Effector CD8-positive, alpha-beta T cell (primary cell): Measurements from ENCODE around the gene YWHAG.
"Not testable (repeated sequence)": the region's sequence is repeated elsewhere in the genome, so short reads cannot be mapped to it uniquely, and the experiment has no call there.

Experiments
- DNase-seq: peaks from one replicate; lab custom pipeline; 2025; lab: John Stamatoyannopoulos, UW

The YWHAG gene

DNA sequence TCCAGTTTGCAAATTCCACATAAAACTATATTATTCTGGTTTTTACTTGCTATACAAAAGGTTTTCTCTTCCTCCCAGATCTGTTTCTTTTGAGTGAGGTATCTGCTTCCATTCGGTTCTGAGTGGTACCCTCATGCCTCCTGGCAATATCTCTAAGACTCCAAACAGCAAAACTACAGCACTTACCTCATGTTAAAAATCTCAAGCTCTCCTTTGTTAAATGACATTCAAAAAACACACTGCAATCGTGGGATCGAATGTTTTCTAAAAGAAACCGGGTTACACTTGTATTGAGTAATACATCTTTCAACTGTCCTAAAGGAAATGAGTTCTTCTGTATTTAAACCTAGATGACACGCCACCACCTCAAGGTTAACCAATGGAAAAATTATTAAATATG, 11.1 kb downstream of the YWHAG start:
- no peak for DNase-seq

DNA sequence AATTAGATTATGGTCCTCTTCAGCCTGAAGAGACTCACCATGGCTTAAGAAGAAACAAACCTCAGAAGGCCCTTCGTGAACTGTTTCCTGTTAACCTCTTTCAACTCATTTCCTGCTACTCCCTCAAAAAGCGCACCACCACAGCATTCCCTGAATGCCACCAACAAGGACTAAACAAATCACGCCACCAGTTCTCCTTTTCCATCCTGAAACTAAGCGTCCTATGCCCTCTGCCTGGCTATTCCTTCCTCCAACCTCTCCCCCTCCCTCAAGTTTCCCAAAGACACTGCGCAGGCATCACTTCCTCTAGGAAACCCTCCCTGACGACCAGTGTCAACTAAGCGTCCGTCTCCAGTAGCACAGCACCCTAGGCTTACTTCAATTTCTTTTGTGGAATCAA, 12.0 kb downstream of the YWHAG start:
- DNase-seq, result no peak

- DNase-seq, result no peak
These were observed 12.7 kb downstream of the YWHAG start for GRCh38 chr7:76346097-76346496.

DNA sequence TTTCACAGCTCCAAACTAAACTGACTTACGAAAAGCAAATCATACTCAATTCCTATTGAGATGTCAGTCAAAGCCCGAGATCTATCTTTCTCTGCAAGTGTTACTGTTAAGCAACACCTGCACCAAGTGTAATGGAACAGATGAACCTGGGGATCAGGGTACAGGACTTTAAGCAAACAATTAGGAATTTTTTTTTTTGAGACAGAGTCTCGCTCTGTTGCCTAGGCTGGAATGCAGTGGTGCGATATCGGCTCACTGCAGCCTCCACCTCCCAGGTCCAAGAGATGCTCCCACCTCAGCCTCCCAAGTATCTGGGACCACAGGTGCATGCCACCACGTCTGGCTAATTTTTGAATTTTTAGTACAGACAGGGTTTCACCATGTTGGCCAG, 14.9 kb downstream of the YWHAG start:
- DNase-seq, result no peak

GRCh38 chr7:76343294-76343930, 15.4 kb downstream of the YWHAG start:
- no peak for DNase-seq

GRCh38 chr7:76342222-76342621, 16.6 kb downstream of the YWHAG start:
- no peak for DNase-seq

DNA sequence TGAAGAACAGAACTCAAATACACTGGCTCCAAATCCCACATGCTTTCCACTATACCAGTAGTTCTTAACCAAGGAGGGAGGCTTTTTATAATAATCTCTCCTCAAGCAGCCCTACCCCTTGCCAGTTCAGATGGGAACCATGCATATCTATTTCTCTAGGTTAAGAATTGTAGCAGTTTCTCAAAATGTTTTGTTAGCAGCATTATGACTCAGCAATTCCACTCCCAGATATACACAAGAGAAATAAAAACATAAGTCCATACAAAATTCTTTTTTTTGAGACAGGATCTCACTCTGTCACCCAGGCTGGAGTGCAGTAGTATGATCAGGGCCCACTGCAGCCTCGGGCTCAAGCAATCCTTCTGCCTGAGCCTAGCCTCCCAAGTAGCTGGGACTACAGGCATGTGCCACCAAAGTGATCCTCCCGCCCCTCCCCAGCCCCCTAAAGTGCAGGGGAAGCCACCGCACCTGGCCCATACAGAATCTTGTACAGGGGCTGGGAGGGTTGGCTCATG, 18.1 kb downstream of the YWHAG start:
- no peak for DNase-seq

DNA sequence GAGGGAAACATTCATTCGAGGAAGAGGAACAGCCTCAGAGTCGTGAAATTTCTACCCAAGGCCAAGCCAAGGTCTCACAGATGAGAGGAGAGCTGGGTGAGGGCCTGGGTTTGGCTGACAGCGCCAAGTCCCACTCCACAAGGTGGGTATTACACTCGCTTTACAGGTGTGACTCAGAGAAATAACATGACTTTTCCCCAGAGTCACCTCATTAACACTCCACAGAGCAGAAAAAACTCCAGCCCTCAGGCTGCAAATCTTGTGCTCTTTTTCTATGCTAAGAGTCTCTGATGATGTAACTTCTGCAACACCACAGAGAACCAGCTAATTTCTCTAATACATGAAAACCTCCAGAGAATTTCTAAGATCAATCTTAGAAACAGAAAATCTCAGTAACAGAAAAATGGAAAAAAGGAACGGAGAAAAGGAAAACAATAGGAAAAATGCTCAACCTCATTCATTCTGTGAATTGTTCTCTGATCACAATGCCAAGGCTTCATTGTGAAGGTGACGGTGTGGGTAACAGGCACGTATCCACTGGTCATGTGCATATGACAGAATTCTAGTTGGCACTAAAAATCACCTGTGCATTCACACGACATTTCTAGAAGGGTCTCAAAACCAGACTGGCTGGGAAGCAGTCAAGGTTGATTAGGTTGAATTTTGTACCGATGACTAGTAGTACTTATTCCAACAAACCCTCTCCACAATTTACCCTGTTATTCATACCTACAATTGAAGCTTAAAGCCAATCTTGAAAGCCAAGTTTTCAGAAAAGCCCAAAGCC, 20.3 kb downstream of the YWHAG start:
- no peak for DNase-seq

GRCh38 chr7:76337147-76337546, 21.6 kb downstream of the YWHAG start:
- DNase-seq, result no peak

GRCh38 chr7:76336094-76336493, 22.7 kb downstream of the YWHAG start:
- no peak for DNase-seq

DNA sequence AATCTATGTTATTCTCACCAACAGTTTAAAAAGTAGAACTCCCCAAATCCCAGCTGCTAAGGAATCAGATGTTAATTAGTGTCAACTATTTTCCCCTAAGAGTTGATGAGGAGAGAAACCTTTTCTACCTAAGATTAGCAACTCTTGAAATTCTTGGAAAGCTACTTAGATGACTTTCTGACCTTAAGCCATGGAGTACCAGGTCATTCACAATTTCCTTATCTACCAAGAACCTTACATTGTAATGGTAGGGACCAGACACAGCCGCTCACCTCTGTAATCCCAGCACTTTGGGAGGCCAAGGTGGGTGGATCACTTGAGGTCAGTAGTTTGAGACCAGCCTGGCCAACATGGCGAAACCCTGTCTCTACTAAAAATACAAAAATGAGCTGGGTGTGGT, 23.4 kb downstream of the YWHAG start:
- DNase-seq, result not testable (repeated sequence)

DNA sequence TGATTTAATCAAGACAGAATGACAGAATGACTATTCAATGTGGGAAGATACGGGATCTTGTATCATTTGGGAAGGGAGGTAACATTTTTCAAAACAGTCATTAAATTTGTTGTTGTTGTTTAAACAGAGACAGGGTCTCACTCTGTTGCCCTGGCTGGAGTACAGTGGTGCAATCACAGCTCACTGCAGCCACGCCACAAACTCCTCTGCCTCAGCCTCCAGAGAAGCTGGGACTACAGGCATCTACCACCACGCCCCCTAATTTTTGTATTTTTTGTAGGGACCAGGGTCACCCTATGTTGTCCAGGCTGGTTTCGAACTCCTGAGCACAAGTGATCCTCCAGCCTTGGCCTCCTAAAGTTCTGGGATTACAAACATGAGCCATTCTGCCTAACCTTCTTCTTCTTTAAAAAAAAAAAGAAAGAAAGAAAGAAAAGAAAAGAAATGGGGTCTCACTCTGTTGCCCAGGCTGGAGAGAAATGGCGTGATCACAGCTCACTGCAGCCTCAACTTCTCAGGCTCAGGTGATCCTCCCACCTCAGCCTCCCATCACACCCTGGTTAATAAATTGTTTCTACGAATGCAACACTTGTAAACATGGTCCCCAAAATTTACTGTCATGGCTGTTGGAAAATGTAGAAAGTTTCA, 24.3 kb downstream of the YWHAG start:
- no peak for DNase-seq

DNA sequence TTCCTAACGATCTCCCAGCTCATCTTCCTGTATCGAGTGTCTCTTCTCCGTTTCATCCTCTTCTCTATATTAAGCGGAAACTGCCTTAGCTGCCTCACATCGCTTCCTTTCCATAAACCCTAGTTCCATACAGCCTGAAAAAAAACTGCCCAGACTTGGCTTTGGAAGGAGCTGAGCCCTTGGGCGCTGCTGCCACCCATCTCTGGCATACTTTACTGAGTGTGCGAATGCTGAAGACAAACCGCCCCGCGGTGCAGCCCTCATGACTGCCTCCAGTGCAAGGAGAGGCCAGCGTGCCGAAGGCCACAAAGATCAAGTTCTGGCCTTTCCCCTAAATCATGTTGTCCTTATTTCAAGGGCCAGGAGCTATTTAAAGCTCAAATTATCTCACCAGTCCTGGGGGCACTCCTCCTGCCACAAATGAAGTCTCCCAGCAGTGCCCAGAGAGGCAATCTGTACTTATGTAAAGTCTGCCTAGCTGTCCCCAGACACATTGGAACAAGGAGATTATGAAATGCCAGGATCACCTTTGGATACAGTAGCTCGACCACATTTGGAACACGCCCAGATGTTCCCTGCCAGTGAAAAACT, 25.2 kb downstream of the YWHAG start:
- DNase-seq, result no peak

GRCh38 chr7:76332078-76332477, 26.7 kb downstream of the YWHAG start:
- DNase-seq, result no peak

- no peak for DNase-seq
These were observed 28.1 kb downstream of the YWHAG start for GRCh38 chr7:76330673-76331072.

- DNase-seq, result no peak
These were observed 28.5 kb downstream of the YWHAG start for GRCh38 chr7:76330261-76330660.

GRCh38 chr7:76329479-76329878, 29.3 kb downstream of the YWHAG start:
- DNase-seq, result no peak

DNA sequence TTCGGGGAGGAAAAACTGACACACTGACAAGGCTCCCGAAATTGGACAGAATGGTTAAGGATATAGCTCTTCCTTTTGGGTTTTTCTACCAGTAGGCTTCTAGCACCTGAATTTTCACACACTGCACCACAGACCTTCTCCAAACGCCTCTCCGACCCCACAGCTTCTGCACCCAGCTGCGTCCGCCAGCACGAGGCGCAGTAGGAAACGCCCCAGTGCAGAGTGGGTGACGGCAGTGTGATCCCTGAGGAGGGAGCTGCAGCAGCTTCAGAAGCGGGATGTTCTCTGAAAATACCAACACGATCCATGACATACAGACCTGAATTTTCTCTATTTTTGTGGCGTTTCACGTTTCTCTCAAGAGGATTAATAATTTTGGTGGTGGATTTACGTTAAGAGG, 30.4 kb downstream of the YWHAG start:
- DNase-seq, result no peak

DNA sequence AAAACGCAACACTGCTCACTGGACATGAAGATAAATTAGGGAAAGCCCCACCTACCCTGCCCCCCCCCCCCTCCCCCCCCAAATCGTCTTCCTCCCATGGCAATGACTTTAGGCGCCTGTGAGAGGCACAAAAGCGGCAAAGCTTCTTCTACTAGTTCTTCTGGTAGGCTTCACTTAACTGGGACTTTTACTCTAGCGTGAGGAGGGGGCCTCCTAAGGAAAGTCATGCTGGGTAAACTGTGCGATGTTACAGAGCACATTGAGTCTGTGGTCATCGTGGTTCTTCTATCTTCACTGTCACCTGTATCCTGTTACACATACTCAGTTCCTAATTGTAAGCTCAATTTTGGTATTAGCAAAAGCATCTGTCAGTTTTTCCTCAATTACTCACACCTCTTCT, 31.2 kb downstream of the YWHAG start:
- DNase-seq, result no peak

DNA sequence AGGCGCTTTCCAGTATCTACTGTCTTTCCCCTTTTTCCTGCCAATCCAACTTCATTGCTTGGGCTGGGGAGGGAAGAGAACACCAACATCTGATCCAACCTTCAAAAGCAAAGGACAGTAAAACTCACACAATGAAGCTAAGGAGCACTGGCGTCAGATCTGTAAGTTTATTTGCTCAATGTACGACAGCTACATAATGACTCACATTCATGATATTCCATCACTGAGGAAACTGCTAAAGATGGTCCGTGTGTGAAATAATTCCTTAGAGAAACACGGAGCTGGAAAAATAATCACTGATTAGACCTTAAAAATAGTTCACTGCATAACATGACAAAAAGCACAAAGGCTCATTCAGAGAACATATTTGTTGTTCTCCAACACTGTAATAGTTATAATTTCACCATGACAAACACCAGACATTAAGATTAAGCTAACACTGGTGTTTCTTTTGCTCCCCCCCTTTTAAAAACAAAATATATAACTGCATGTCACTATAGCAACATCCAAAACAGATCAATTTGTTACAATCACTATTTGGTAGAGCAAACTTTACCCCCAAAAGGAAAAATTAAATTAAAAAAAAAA, 32.1 kb downstream of the YWHAG start:
- no peak for DNase-seq

DNA sequence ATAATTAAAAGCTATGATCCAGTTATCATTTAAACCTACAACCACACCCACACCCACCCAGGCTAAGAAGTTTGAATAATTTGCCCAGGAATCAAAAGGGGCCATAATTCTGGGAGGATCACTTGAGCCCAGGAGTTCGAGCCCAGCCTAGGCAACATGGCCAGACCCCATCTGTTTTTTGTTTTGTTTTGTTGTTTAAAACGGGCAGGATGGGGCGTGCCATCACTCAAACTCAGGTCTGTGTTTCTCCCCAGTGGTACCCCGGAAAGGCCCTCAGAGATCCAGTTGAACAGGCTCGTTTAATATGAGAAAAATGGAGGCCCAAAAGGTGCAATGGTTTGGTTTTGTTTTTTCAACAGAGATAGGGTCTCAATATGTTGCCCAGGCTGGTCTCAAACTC, 33.0 kb downstream of the YWHAG start:
- no peak for DNase-seq

DNA sequence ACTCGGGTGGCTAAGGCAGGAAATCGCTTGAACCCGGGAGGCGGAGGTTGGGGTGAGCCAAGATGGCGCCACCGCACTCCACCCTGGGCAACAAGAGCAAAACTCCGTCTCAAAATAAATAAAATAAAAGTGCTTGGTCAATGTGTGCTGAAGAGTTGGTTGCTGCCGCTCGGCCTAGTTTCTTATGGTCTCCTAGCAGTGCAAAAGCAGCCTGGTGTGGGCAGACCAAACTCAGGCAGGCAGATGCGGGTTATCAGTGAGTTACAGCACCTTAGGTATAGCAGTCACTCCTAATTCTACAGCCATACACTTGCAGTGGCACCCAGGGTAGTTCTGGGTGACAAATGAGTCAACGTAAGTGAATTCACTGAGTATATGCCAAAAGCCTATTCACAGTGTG, 33.7 kb downstream of the YWHAG start:
- no peak for DNase-seq
